Endothelial cell of umbilical vein (primary cell): ENCODE measurements around the gene CACNA1B. TPM values are rescaled to one million over a fixed set of nuclear protein-coding genes. Genes with fewer than 3 reads are reported as not detected.

Source experiments
- BruUV-seq: library from RNA; stranded (reverse); fragments of 400-500 nt; replicated peaks from 2 replicates; lab custom pipeline; 2021; lab: Mats Ljungman, UMichigan
- CTCF ChIA-PET: fragments of 300-600, 350-600 bp; sonication (Branson Sonifier 250); formaldehyde crosslinking; loops from one replicate; lab custom pipeline; 2021; ENCODE audit warnings: antibody characterized with exemption, inconsistent platforms; lab: Charles Lee
- POLR2A ChIA-PET: fragments of 300-600, 350-600 bp; sonication (Branson Sonifier 250); formaldehyde crosslinking; loops from one replicate; lab custom pipeline; 2021; ENCODE audit warnings: antibody characterized with exemption, inconsistent platforms; lab: Charles Lee
- DNase-seq: peaks from one replicate; pipeline ENCODE4 v3.0.0-alpha.2; 2011; ENCODE audit warnings: low read depth, low spot score
- FAIRE-seq: peaks from 2 replicates; lab custom pipeline; 2011; peaks lifted over from hg19 to GRCh38; lab: Jason Lieb, UNC
- H2AFZ ChIP-seq: 2 replicates; pipeline ENCODE4 v1.6.0; 2012; ENCODE audit warnings: low read depth, low read length, control low read depth, inconsistent platforms
- H3K27ac ChIP-seq: 2 replicates; pipeline ENCODE4 v1.5.1; 2011; ENCODE audit warnings: low read depth, mild to moderate bottlenecking, control low read depth, low read length, moderate library complexity; ENCODE audit not compliant: insufficient read depth
- H3K27me3 ChIP-seq, 2 experiments: 2 replicates each; pipeline versions ENCODE4 v1.6.0 to v1.6.1; 2011; ENCODE audit warnings: low read length in 2 of 2, mixed read lengths in 1 of 2; ENCODE audit not compliant: control insufficient read depth in 2 of 2, insufficient read depth in 2 of 2
- H3K36me3 ChIP-seq, 2 experiments: 2 replicates in 1 of 2; 3 replicates in 1 of 2; pipeline ENCODE4 v1.5.1; 2011; ENCODE audit warnings: low read length in 2 of 2, mild to moderate bottlenecking in 1 of 2, moderate library complexity in 1 of 2; ENCODE audit not compliant: control insufficient read depth in 2 of 2, insufficient read depth in 2 of 2; ENCODE audit errors: extremely low read depth in 1 of 2
- H3K4me1 ChIP-seq: 3 replicates; pipeline ENCODE4 v1.5.1; 2011; ENCODE audit warnings: mild to moderate bottlenecking, low read length; ENCODE audit not compliant: control insufficient read depth, insufficient read depth; ENCODE audit errors: extremely low read depth
- H3K4me2 ChIP-seq: 2 replicates; pipeline ENCODE4 v1.6.1; 2011; ENCODE audit warnings: low read length, control low read depth, mixed read lengths; ENCODE audit not compliant: insufficient read depth
- H3K4me3 ChIP-seq, 3 experiments: fragments of 200-600 bp in 1 of 3; sonication (generic), shearing (Covaris generic) in 1 of 3; replicated peaks in 1 of 3; 2 replicates each; pipeline ENCODE4 v1.5.1; 2011 to 2016; ENCODE audit warnings: control low read depth in 3 of 3, low read length in 3 of 3, mild to moderate bottlenecking in 2 of 3, inconsistent platforms in 1 of 3, low read depth in 1 of 3, moderate library complexity in 1 of 3; ENCODE audit not compliant: insufficient read depth in 1 of 3
- H3K79me2 ChIP-seq: 2 replicates; pipeline ENCODE4 v1.6.0; 2012; ENCODE audit warnings: low read length, inconsistent platforms; ENCODE audit not compliant: control insufficient read depth, insufficient read depth
- H3K9ac ChIP-seq: replicated peaks from 2 replicates; pipeline ENCODE3; 2011; ENCODE audit warnings: low read length, control low read depth; ENCODE audit not compliant: insufficient read depth; ENCODE audit errors: extremely low read depth
- H3K9me1 ChIP-seq: replicated peaks from 3 replicates; pipeline ENCODE4 v1.6.0; 2011; ENCODE audit warnings: mild to moderate bottlenecking, low read length; ENCODE audit not compliant: control insufficient read depth, insufficient read depth; ENCODE audit errors: extremely low read depth
- H3K9me3 ChIP-seq: replicated peaks from 2 replicates; pipeline ENCODE4 v1.5.1; 2012; ENCODE audit warnings: low read length, inconsistent platforms; ENCODE audit not compliant: control insufficient read depth, insufficient read depth
- H4K20me1 ChIP-seq: replicated peaks from 2 replicates; pipeline ENCODE3; 2011; ENCODE audit warnings: mild to moderate bottlenecking, low read length; ENCODE audit not compliant: control insufficient read depth, insufficient read depth; ENCODE audit errors: extremely low read depth
- CTCF ChIP-seq, 2 donors: IDR thresholded peaks; 1 replicate in 1 of 2; 2 replicates in 1 of 2; pipeline ENCODE4 v1.5.1; 2011; ENCODE audit warnings: low read length in 2 of 2, mild to moderate bottlenecking in 2 of 2, moderate library complexity in 2 of 2, control low read depth in 1 of 2, inconsistent platforms in 1 of 2, low read depth in 1 of 2; ENCODE audit not compliant: insufficient read depth in 1 of 2; ENCODE audit errors: extremely low read depth in 1 of 2
- EZH2 ChIP-seq: IDR thresholded peaks from 2 replicates; pipeline ENCODE4 v1.6.1; 2012; ENCODE audit warnings: borderline replicate concordance, low read depth, mild to moderate bottlenecking, moderate library complexity, low read length, inconsistent platforms; ENCODE audit not compliant: severe bottlenecking
- FOS ChIP-seq: IDR thresholded peaks from 2 replicates; pipeline ENCODE4 v1.6.1; 2011; ENCODE audit warnings: mild to moderate bottlenecking, low read length, moderate library complexity, borderline replicate concordance; ENCODE audit not compliant: insufficient read depth
- GATA2 ChIP-seq: IDR thresholded peaks from 2 replicates; pipeline ENCODE4 v1.7.0; 2011; ENCODE audit warnings: low read depth, mild to moderate bottlenecking, moderate library complexity, mixed read lengths, low read length; ENCODE audit not compliant: insufficient read length, insufficient read depth
- JUN ChIP-seq: IDR thresholded peaks from 2 replicates; pipeline ENCODE4 v1.6.1; 2011; ENCODE audit warnings: borderline replicate concordance, low read depth; ENCODE audit not compliant: insufficient read length, insufficient read depth
- MAX ChIP-seq: IDR thresholded peaks from 2 replicates; pipeline ENCODE4 v1.6.1; 2011; ENCODE audit not compliant: insufficient read depth, insufficient read length
- MYC ChIP-seq: IDR thresholded peaks from one replicate; pipeline ENCODE4 v1.6.1; 2011; ENCODE audit warnings: mild to moderate bottlenecking, low read depth, low read length
- POLR2A ChIP-seq: IDR thresholded peaks from 2 replicates; pipeline ENCODE4 v1.6.1; 2012; ENCODE audit warnings: low read depth, mild to moderate bottlenecking, control low read depth, low read length
- POLR2AphosphoS5 ChIP-seq: IDR thresholded peaks from 2 replicates; pipeline ENCODE4 v1.6.1; 2012; ENCODE audit warnings: low read depth, mild to moderate bottlenecking, control low read depth, low read length, moderate library complexity; ENCODE audit not compliant: insufficient read depth
- dilution Hi-C: fragments of 300-500 bp; cut with MboI; formaldehyde crosslinking; loops from one replicate; pipeline ENCODE4 v1.15.0; 2019; ENCODE audit warnings: low sequenced_read_pairs; ENCODE audit not compliant: extremely low pct_ligation_motif_present
- intact Hi-C: fragments of 100-400 bp; cut with micrococcal nuclease; formaldehyde crosslinking; loops from one replicate; pipeline ENCODE4 v1.10.0; 2022
- polyA plus RNA-seq, 4 experiments: library from polyadenylated mRNA; depleted of rRNA in 3 of 4; stranded (reverse) in 3 of 4; unstranded in 1 of 4; fragments of >200 nt; gene quantifications; 2 replicates each; pipeline versions ENCODE4 v1.2.1 to v1.2.3, GENCODE V29; 2011 to 2012; ENCODE audit warnings: missing spikeins in 1 of 4
- total RNA-seq: library from RNA; stranded (reverse); gene quantifications from 2 replicates; pipeline ENCODE4 v1.2.3, GENCODE V29; 2021

Gene CACNA1B
- total and polyA plus RNA-seq, 2 donors (not counting 3 experiments of a cell fraction or from before 2014, with no cell fraction given) = 0.11 to 0.41 TPM

- H3K9me1 ChIP-seq = no peaks in the 10 kb centered on the region
- H3K4me1 ChIP-seq = no peaks in the 10 kb centered on the region
- TF ChIP-seq JUN = no peak
- TF ChIP-seq POLR2A = no peak
- no peak for TF ChIP-seq EZH2
- TF ChIP-seq POLR2AphosphoS5 = no peak
- no peak for TF ChIP-seq FOS
- TF ChIP-seq MYC = no peak
- TF ChIP-seq CTCF (IDR thresholded peaks at IDR 0.05; ENCODE audit: extremely low read depth in 1 of 2, insufficient read depth in 1 of 2, low read depth in 1 of 2, low read length in 2 of 2) = no peak
- no peak for TF ChIP-seq GATA2
- no peak for TF ChIP-seq MAX
- DNase-seq = no peak
- intact Hi-C loops = no loop called here
- H2AFZ ChIP-seq = no peak overlapping the region
- no peaks in the 10 kb centered on the region for H4K20me1 ChIP-seq
- CTCF ChIA-PET = no interaction called here
- H3K36me3 ChIP-seq = no peaks in the 10 kb centered on the region
- FAIRE-seq = no peak
- H3K79me2 ChIP-seq = no peaks in the 10 kb centered on the region
- H3K4me3 ChIP-seq = no peak overlapping the region
- no peaks in the 10 kb centered on the region for H3K9me3 ChIP-seq
- H3K27ac ChIP-seq = no peak overlapping the region
- H3K4me2 ChIP-seq = no peak overlapping the region
- no TSS peak for BruUV-seq
- POLR2A ChIA-PET = no interaction called here
- no peaks in the 10 kb centered on the region for H3K27me3 ChIP-seq
- dilution Hi-C loops = no loop called here
- H3K9ac ChIP-seq = no peak overlapping the region
Measured at GRCh38 chr9:138007566-138007917, 130.0 kb downstream of the CACNA1B start.
